ENCODE data around the gene PDE4B. TPM values are rescaled to one million over a fixed set of nuclear protein-coding genes. Genes with fewer than 3 reads are reported as not detected.

PDE4B gene
- total RNA-seq, 4 donors from 2014 or later: 5.2 to 16.6 (median 9.6) TPM

- H3K9me3 ChIP-seq: no peaks in the 10 kb centered on the region
- H3K36me3 ChIP-seq: no peaks in the 10 kb centered on the region
- H3K27me3 ChIP-seq: no peaks in the 10 kb centered on the region
- TF ChIP-seq POLR2A (IDR thresholded peaks at IDR 0.05) (no peak), CTCF (IDR thresholded peaks at IDR 0.05) (no peak), EP300 (IDR thresholded peaks at IDR 0.05) (no peak)
- H3K4me3 ChIP-seq: no peak overlapping the region
- H3K4me1 ChIP-seq: peaks cover 0 to 20% (median 2%) of the 10 kb centered on the region in 4 donors
- DNase-seq (ENCODE audit: low spot score in 2 of 2): no peak
- WGBS, 2 donors: 80 to 81% methylated on average over 2 of the region's 2 CpGs
- H3K27ac ChIP-seq: no peak overlapping the region
Measured at GRCh38 chr1:66283622-66284041, 490.9 kb downstream of the PDE4B start.

GRCh38 chr1:66284746-66285145 lies 492.1 kb downstream of the PDE4B start:
- TF ChIP-seq POLR2A (IDR thresholded peaks at IDR 0.05) (no peak), EP300 (IDR thresholded peaks at IDR 0.05) (no peak), CTCF (IDR thresholded peaks at IDR 0.05) (no peak)
- no peaks in the 10 kb centered on the region for H3K27me3 ChIP-seq
- peaks cover 0 to 12% (median 0%) of the 10 kb centered on the region in 4 donors for H3K4me1 ChIP-seq
- no peak overlapping the region for H3K4me3 ChIP-seq
- H3K36me3 ChIP-seq: no peaks in the 10 kb centered on the region
- no peaks in the 10 kb centered on the region for H3K9me3 ChIP-seq
- H3K27ac ChIP-seq: no peak overlapping the region
- DNase-seq (ENCODE audit: low spot score in 2 of 2): no peak
- 77 to 86% methylated on average over 2 of the region's 2 CpGs for WGBS, 2 donors

- Histone ChIP-seq H3K36me3 (no peaks in the 10 kb centered on the region), H3K4me1 (peaks cover 0 to 12% (median 0%) of the 10 kb centered on the region in 4 donors), H3K27me3 (no peaks in the 10 kb centered on the region), H3K4me3 (no peak overlapping the region), H3K27ac (no peak overlapping the region), H3K9me3 (no peaks in the 10 kb centered on the region)
- 69 to 70% methylated on average over 2 of the region's 2 CpGs for WGBS, 2 donors
- DNase-seq (ENCODE audit: low spot score in 2 of 2): no peak
- TF ChIP-seq EP300 (IDR thresholded peaks at IDR 0.05) (no peak), POLR2A (IDR thresholded peaks at IDR 0.05) (no peak), CTCF (IDR thresholded peaks at IDR 0.05) (no peak)
Measured at GRCh38 chr1:66285618-66286270, 493.0 kb downstream of the PDE4B start.

GRCh38 chr1:66286307-66286706 lies 493.6 kb downstream of the PDE4B start:
- no peaks in the 10 kb centered on the region for H3K9me3 ChIP-seq
- H3K4me3 ChIP-seq: no peak overlapping the region
- H3K36me3 ChIP-seq: no peaks in the 10 kb centered on the region
- no peak for DNase-seq (ENCODE audit: low spot score in 2 of 2)
- TF ChIP-seq POLR2A (IDR thresholded peaks at IDR 0.05): no peak
- no peak for TF ChIP-seq EP300 (IDR thresholded peaks at IDR 0.05)
- no peak for TF ChIP-seq CTCF (IDR thresholded peaks at IDR 0.05)
- H3K27ac ChIP-seq: no peak overlapping the region
- peaks cover 0 to 12% (median 0%) of the 10 kb centered on the region in 4 donors for H3K4me1 ChIP-seq
- no peaks in the 10 kb centered on the region for H3K27me3 ChIP-seq

- no peak overlapping the region for H3K27ac ChIP-seq
Measured at GRCh38 chr1:66288048-66288447, 495.4 kb downstream of the PDE4B start.

More at GRCh38 chr1:66288048-66288447, 495.4 kb downstream of the PDE4B start:
- peaks cover 0 to 6% (median under 1%) of the 10 kb centered on the region in 4 donors for H3K4me1 ChIP-seq
- no peak for DNase-seq (ENCODE audit: low spot score in 2 of 2)
- 64 to 97% methylated on average over 2 of the region's 2 CpGs for WGBS, 2 donors
- H3K27me3 ChIP-seq: no peaks in the 10 kb centered on the region
- TF ChIP-seq CTCF (IDR thresholded peaks at IDR 0.05): no peak
- no peak for TF ChIP-seq POLR2A (IDR thresholded peaks at IDR 0.05)
- no peak for TF ChIP-seq EP300 (IDR thresholded peaks at IDR 0.05)
- no peaks in the 10 kb centered on the region for H3K36me3 ChIP-seq
- H3K4me3 ChIP-seq: no peak overlapping the region
- no peaks in the 10 kb centered on the region for H3K9me3 ChIP-seq
